Endothelial cell of umbilical vein (primary cell): Measurements from ENCODE around the gene TSPAN13. TPM values are rescaled to one million over a fixed set of nuclear protein-coding genes. Genes with fewer than 3 reads are reported as not detected.
A peak's percentile ranks its signal among the peaks of the same experiment; 100 is the strongest.

Experiments used
- BruUV-seq: library from RNA; stranded (reverse); fragments of 400-500 nt; replicated peaks from 2 replicates; lab custom pipeline; 2021; lab: Mats Ljungman, UMichigan
- CTCF ChIA-PET: fragments of 300-600, 350-600 bp; sonication (Branson Sonifier 250); formaldehyde crosslinking; loops from one replicate; lab custom pipeline; 2021; ENCODE audit warnings: antibody characterized with exemption, inconsistent platforms; lab: Charles Lee
- POLR2A ChIA-PET: fragments of 300-600, 350-600 bp; sonication (Branson Sonifier 250); formaldehyde crosslinking; loops from one replicate; lab custom pipeline; 2021; ENCODE audit warnings: antibody characterized with exemption, inconsistent platforms; lab: Charles Lee
- DNase-seq: peaks from one replicate; pipeline ENCODE4 v3.0.0-alpha.2; 2011; ENCODE audit warnings: low read depth, low spot score
- FAIRE-seq: peaks from 2 replicates; lab custom pipeline; 2011; peaks lifted over from hg19 to GRCh38; lab: Jason Lieb, UNC
- H2AFZ ChIP-seq: 2 replicates; pipeline ENCODE4 v1.6.0; 2012; ENCODE audit warnings: low read depth, low read length, control low read depth, inconsistent platforms
- H3K27ac ChIP-seq: 2 replicates; pipeline ENCODE4 v1.5.1; 2011; ENCODE audit warnings: low read depth, mild to moderate bottlenecking, control low read depth, low read length, moderate library complexity; ENCODE audit not compliant: insufficient read depth
- H3K27me3 ChIP-seq, 2 experiments: 2 replicates each; pipeline versions ENCODE4 v1.6.0 to v1.6.1; 2011; ENCODE audit warnings: low read length in 2 of 2, mixed read lengths in 1 of 2; ENCODE audit not compliant: control insufficient read depth in 2 of 2, insufficient read depth in 2 of 2
- H3K36me3 ChIP-seq, 2 experiments: 2 replicates in 1 of 2; 3 replicates in 1 of 2; pipeline ENCODE4 v1.5.1; 2011; ENCODE audit warnings: low read length in 2 of 2, mild to moderate bottlenecking in 1 of 2, moderate library complexity in 1 of 2; ENCODE audit not compliant: control insufficient read depth in 2 of 2, insufficient read depth in 2 of 2; ENCODE audit errors: extremely low read depth in 1 of 2
- H3K4me1 ChIP-seq: 3 replicates; pipeline ENCODE4 v1.5.1; 2011; ENCODE audit warnings: mild to moderate bottlenecking, low read length; ENCODE audit not compliant: control insufficient read depth, insufficient read depth; ENCODE audit errors: extremely low read depth
- H3K4me2 ChIP-seq: 2 replicates; pipeline ENCODE4 v1.6.1; 2011; ENCODE audit warnings: low read length, control low read depth, mixed read lengths; ENCODE audit not compliant: insufficient read depth
- H3K4me3 ChIP-seq, 3 experiments: fragments of 200-600 bp in 1 of 3; sonication (generic), shearing (Covaris generic) in 1 of 3; replicated peaks in 1 of 3; 2 replicates each; pipeline ENCODE4 v1.5.1; 2011 to 2016; ENCODE audit warnings: control low read depth in 3 of 3, low read length in 3 of 3, mild to moderate bottlenecking in 2 of 3, inconsistent platforms in 1 of 3, low read depth in 1 of 3, moderate library complexity in 1 of 3; ENCODE audit not compliant: insufficient read depth in 1 of 3
- H3K79me2 ChIP-seq: 2 replicates; pipeline ENCODE4 v1.6.0; 2012; ENCODE audit warnings: low read length, inconsistent platforms; ENCODE audit not compliant: control insufficient read depth, insufficient read depth
- H3K9ac ChIP-seq: replicated peaks from 2 replicates; pipeline ENCODE3; 2011; ENCODE audit warnings: low read length, control low read depth; ENCODE audit not compliant: insufficient read depth; ENCODE audit errors: extremely low read depth
- H3K9me1 ChIP-seq: replicated peaks from 3 replicates; pipeline ENCODE4 v1.6.0; 2011; ENCODE audit warnings: mild to moderate bottlenecking, low read length; ENCODE audit not compliant: control insufficient read depth, insufficient read depth; ENCODE audit errors: extremely low read depth
- H3K9me3 ChIP-seq: replicated peaks from 2 replicates; pipeline ENCODE4 v1.5.1; 2012; ENCODE audit warnings: low read length, inconsistent platforms; ENCODE audit not compliant: control insufficient read depth, insufficient read depth
- H4K20me1 ChIP-seq: replicated peaks from 2 replicates; pipeline ENCODE3; 2011; ENCODE audit warnings: mild to moderate bottlenecking, low read length; ENCODE audit not compliant: control insufficient read depth, insufficient read depth; ENCODE audit errors: extremely low read depth
- CTCF ChIP-seq, 2 donors: IDR thresholded peaks; 1 replicate in 1 of 2; 2 replicates in 1 of 2; pipeline ENCODE4 v1.5.1; 2011; ENCODE audit warnings: low read length in 2 of 2, mild to moderate bottlenecking in 2 of 2, moderate library complexity in 2 of 2, control low read depth in 1 of 2, inconsistent platforms in 1 of 2, low read depth in 1 of 2; ENCODE audit not compliant: insufficient read depth in 1 of 2; ENCODE audit errors: extremely low read depth in 1 of 2
- EZH2 ChIP-seq: IDR thresholded peaks from 2 replicates; pipeline ENCODE4 v1.6.1; 2012; ENCODE audit warnings: borderline replicate concordance, low read depth, mild to moderate bottlenecking, moderate library complexity, low read length, inconsistent platforms; ENCODE audit not compliant: severe bottlenecking
- FOS ChIP-seq: IDR thresholded peaks from 2 replicates; pipeline ENCODE4 v1.6.1; 2011; ENCODE audit warnings: mild to moderate bottlenecking, low read length, moderate library complexity, borderline replicate concordance; ENCODE audit not compliant: insufficient read depth
- GATA2 ChIP-seq: IDR thresholded peaks from 2 replicates; pipeline ENCODE4 v1.7.0; 2011; ENCODE audit warnings: low read depth, mild to moderate bottlenecking, moderate library complexity, mixed read lengths, low read length; ENCODE audit not compliant: insufficient read length, insufficient read depth
- JUN ChIP-seq: IDR thresholded peaks from 2 replicates; pipeline ENCODE4 v1.6.1; 2011; ENCODE audit warnings: borderline replicate concordance, low read depth; ENCODE audit not compliant: insufficient read length, insufficient read depth
- MYC ChIP-seq: IDR thresholded peaks from one replicate; pipeline ENCODE4 v1.6.1; 2011; ENCODE audit warnings: mild to moderate bottlenecking, low read depth, low read length
- POLR2A ChIP-seq: IDR thresholded peaks from 2 replicates; pipeline ENCODE4 v1.6.1; 2012; ENCODE audit warnings: low read depth, mild to moderate bottlenecking, control low read depth, low read length
- dilution Hi-C: fragments of 300-500 bp; cut with MboI; formaldehyde crosslinking; loops from one replicate; pipeline ENCODE4 v1.15.0; 2019; ENCODE audit warnings: low sequenced_read_pairs; ENCODE audit not compliant: extremely low pct_ligation_motif_present
- intact Hi-C: fragments of 100-400 bp; cut with micrococcal nuclease; formaldehyde crosslinking; loops from one replicate; pipeline ENCODE4 v1.10.0; 2022
- polyA plus RNA-seq, 4 experiments: library from polyadenylated mRNA; depleted of rRNA in 3 of 4; stranded (reverse) in 3 of 4; unstranded in 1 of 4; fragments of >200 nt; gene quantifications; 2 replicates each; pipeline versions ENCODE4 v1.2.1 to v1.2.3, GENCODE V29; 2011 to 2012; ENCODE audit warnings: missing spikeins in 1 of 4
- total RNA-seq: library from RNA; stranded (reverse); gene quantifications from 2 replicates; pipeline ENCODE4 v1.2.3, GENCODE V29; 2021

Gene TSPAN13
- total and polyA plus RNA-seq, 2 donors (not counting 3 experiments of a cell fraction or from before 2014, with no cell fraction given), result 13.3 to 33.0 TPM

GRCh38 chr7:16708980-16709379, 44.6 kb upstream of the TSPAN13 start:
- H3K9ac ChIP-seq, result no peak overlapping the region

More at GRCh38 chr7:16708980-16709379, 44.6 kb upstream of the TSPAN13 start:
- dilution Hi-C loops, result no loop called here
- peaks cover 2 to 10% of the 10 kb centered on the region in 2 experiments for H3K36me3 ChIP-seq
- H4K20me1 ChIP-seq, result no peaks in the 10 kb centered on the region
- H3K27me3 ChIP-seq, result no peaks in the 10 kb centered on the region
- no TSS peak for BruUV-seq
- H3K4me2 ChIP-seq, result no peak overlapping the region
- H3K4me3 ChIP-seq, result no peak overlapping the region
- no peak overlapping the region for H2AFZ ChIP-seq
- no peaks in the 10 kb centered on the region for H3K79me2 ChIP-seq
- H3K9me3 ChIP-seq, result no peaks in the 10 kb centered on the region
- ChIA-PET POLR2A (no interaction called here), CTCF (no interaction called here)
- peaks cover 8% of the 10 kb centered on the region for H3K4me1 ChIP-seq
- no peak overlapping the region for H3K27ac ChIP-seq
- no peaks in the 10 kb centered on the region for H3K9me1 ChIP-seq
- TF ChIP-seq MYC (no peak), EZH2 (no peak), CTCF (IDR thresholded peaks at IDR 0.05; ENCODE audit: extremely low read depth in 1 of 2, insufficient read depth in 1 of 2, low read depth in 1 of 2, low read length in 2 of 2) (no peak), POLR2A (no peak), FOS (peak; percentile 55), GATA2 (no peak), JUN (no peak)
- FAIRE-seq (peak; percentile 67), DNase-seq (peak; percentile 45)
- intact Hi-C loops, result no loop called here
